Lower lobe of right lung (tissue), 2 donors: ENCODE measurements around the gene SEC61A1. TPM values are rescaled to one million over a fixed set of nuclear protein-coding genes. Genes with fewer than 3 reads are reported as not detected.

Source experiments
- ATAC-seq, 2 donors: fragments of 200-7000 bp; cut with Tn5 transposase; one replicate each; pipeline ENCODE4 v1.9.1; 2020 to 2022; ENCODE audit warnings: mild to moderate bottlenecking in 2 of 2, moderate library complexity in 2 of 2
- DNase-seq: peaks from one replicate; pipeline ENCODE4 v3.0.0-alpha.2; 2020
- H3K27ac ChIP-seq: fragments of 200-600 bp; one replicate; pipeline ENCODE4 v1.8.0; 2022
- H3K27me3 ChIP-seq: fragments of 200-600 bp; one replicate; pipeline ENCODE4 v1.8.0; 2022; ENCODE audit warnings: low read depth
- H3K36me3 ChIP-seq: fragments of 200-600 bp; one replicate; pipeline ENCODE4 v1.8.0; 2022; ENCODE audit warnings: mild to moderate bottlenecking
- H3K4me1 ChIP-seq: fragments of 200-600 bp; one replicate; pipeline ENCODE4 v1.8.0; 2022
- H3K4me3 ChIP-seq: fragments of 200-600 bp; one replicate; pipeline ENCODE4 v1.8.0; 2022; ENCODE audit warnings: mild to moderate bottlenecking
- H3K9me3 ChIP-seq: fragments of 200-600 bp; one replicate; pipeline ENCODE4 v1.8.0; 2022
- intact Hi-C: fragments of 100-400 bp; cut with DNase I; formaldehyde crosslinking; loops from one replicate; pipeline ENCODE4 v1.11.0; 2022
- total RNA-seq: library from RNA; stranded (reverse); fragmentation: NEBNext Ultra II Directional; extraction: Animal tissue kit (Norgen Biotek cat#: 25700); gene quantifications from one replicate; pipeline ENCODE4 v1.2.1, GENCODE V29; 2021
- TF ChIP-seq, protein P1 (sequence below): fragments of 200-600 bp; IDR thresholded peaks from one replicate; pipeline ENCODE4 v1.8.0; 2022; ENCODE audit warnings: antibody characterized with exemption, mild to moderate bottlenecking
- donor health status: DM: no; HTN: yes; CAD: no; lungs with severe emphysema.

Gene SEC61A1
- total RNA-seq, 1 donor from 2014 or later, result 152 TPM

- peaks cover 53% of the 10 kb centered on the region for H3K36me3 ChIP-seq
- peaks cover 32% of the 10 kb centered on the region for H3K4me1 ChIP-seq
- H3K27ac ChIP-seq, result no peak overlapping the region
- ATAC-seq (no peak), DNase-seq (no peak)
- no peaks in the 10 kb centered on the region for H3K9me3 ChIP-seq
- H3K27me3 ChIP-seq, result no peaks in the 10 kb centered on the region
- TF ChIP-seq, protein P1, sequence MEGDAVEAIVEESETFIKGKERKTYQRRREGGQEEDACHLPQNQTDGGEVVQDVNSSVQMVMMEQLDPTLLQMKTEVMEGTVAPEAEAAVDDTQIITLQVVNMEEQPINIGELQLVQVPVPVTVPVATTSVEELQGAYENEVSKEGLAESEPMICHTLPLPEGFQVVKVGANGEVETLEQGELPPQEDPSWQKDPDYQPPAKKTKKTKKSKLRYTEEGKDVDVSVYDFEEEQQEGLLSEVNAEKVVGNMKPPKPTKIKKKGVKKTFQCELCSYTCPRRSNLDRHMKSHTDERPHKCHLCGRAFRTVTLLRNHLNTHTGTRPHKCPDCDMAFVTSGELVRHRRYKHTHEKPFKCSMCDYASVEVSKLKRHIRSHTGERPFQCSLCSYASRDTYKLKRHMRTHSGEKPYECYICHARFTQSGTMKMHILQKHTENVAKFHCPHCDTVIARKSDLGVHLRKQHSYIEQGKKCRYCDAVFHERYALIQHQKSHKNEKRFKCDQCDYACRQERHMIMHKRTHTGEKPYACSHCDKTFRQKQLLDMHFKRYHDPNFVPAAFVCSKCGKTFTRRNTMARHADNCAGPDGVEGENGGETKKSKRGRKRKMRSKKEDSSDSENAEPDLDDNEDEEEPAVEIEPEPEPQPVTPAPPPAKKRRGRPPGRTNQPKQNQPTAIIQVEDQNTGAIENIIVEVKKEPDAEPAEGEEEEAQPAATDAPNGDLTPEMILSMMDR, result no peak
- peak overlapping the region; percentile 95 for H3K4me3 ChIP-seq
- intact Hi-C loops, result no loop called here
Observed at GRCh38 chr3:128054367-128054766, 2.1 kb downstream of the SEC61A1 start.

- Histone ChIP-seq H3K27me3 (no peaks in the 10 kb centered on the region), H3K36me3 (peaks cover 71% of the 10 kb centered on the region), H3K4me3 (no peak overlapping the region), H3K27ac (no peak overlapping the region), H3K4me1 (peaks cover 29% of the 10 kb centered on the region), H3K9me3 (no peaks in the 10 kb centered on the region)
- ATAC-seq (no peak), DNase-seq (no peak)
- TF ChIP-seq, protein P1, result no peak
- intact Hi-C loops, result no loop called here
Observed at GRCh38 chr3:128056258-128056657, 4.0 kb downstream of the SEC61A1 start.

- no peak for ATAC-seq
- H3K27me3 ChIP-seq, result no peaks in the 10 kb centered on the region
- TF ChIP-seq, protein P1, result no peak
- H3K36me3 ChIP-seq, result peaks cover 100% of the 10 kb centered on the region
- no peaks in the 10 kb centered on the region for H3K4me1 ChIP-seq
- H3K27ac ChIP-seq, result no peak overlapping the region
- no peak for DNase-seq
- H3K4me3 ChIP-seq, result no peak overlapping the region
- intact Hi-C loops, result no loop called here
- H3K9me3 ChIP-seq, result no peaks in the 10 kb centered on the region
Observed at GRCh38 chr3:128060473-128061381, 8.5 kb downstream of the SEC61A1 start.

- H3K9me3 ChIP-seq, result no peaks in the 10 kb centered on the region
- ATAC-seq, result no peak
- no peaks in the 10 kb centered on the region for H3K27me3 ChIP-seq
- no peak overlapping the region for H3K27ac ChIP-seq
- no peak for DNase-seq
- no peak overlapping the region for H3K4me3 ChIP-seq
- TF ChIP-seq, protein P1, result no peak
- peaks cover 100% of the 10 kb centered on the region for H3K36me3 ChIP-seq
- H3K4me1 ChIP-seq, result no peaks in the 10 kb centered on the region
- intact Hi-C loops, result no loop called here
Observed at GRCh38 chr3:128062033-128062745, 10.0 kb downstream of the SEC61A1 start.

DNA sequence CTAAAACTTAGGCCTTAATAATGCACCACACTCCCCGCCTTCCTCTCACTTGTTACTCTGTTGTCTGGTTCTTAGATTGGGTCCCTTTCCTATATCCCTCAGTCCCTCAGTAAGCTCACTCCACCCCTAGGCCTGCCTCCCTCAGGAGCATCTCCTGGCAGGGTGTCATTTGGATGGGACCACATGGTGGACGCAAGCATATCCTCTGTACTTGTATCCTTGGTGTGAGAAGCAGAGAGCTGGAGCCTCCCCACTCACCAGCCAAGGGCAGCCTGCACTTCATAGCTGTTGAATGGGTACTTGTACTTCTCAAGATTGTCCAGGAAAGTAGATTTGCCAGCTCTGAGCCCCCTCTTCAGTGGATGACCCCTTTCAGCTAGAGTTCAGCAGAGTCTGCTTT is 11.6 kb downstream of the SEC61A1 start:
- no peak for ATAC-seq
- intact Hi-C loops, result no loop called here
- DNase-seq, result no peak
- no peaks in the 10 kb centered on the region for H3K9me3 ChIP-seq
- no peak overlapping the region for H3K27ac ChIP-seq
- H3K4me1 ChIP-seq, result no peaks in the 10 kb centered on the region
- peaks cover 100% of the 10 kb centered on the region for H3K36me3 ChIP-seq
- TF ChIP-seq, protein P1, result no peak
- no peak overlapping the region for H3K4me3 ChIP-seq
- no peaks in the 10 kb centered on the region for H3K27me3 ChIP-seq
